Heart left ventricle (tissue), 16 donors: ENCODE results near the gene RRP1. TPM values are rescaled to one million over a fixed set of nuclear protein-coding genes. Genes with fewer than 3 reads are reported as not detected.

ENCODE experiments used
- ATAC-seq, 4 donors: fragments of 200-7000 bp; cut with Tn5 transposase; one replicate each; pipeline ENCODE4 v1.9.1; 2020 to 2022; ENCODE audit warnings: moderate library complexity in 4 of 4, mild to moderate bottlenecking in 3 of 4, moderate number of reproducible peaks in 1 of 4
- DNase-seq, 5 donors: peaks; one replicate each; pipeline ENCODE4 v3.0.0-alpha.2; 2020
- H3K27ac ChIP-seq, 12 donors: fragments of 200-600 bp; sonication (generic) in 4 of 12; one replicate each; pipeline versions ENCODE4 v1.5.0 to v1.8.0; 2016 to 2022; ENCODE audit warnings: mild to moderate bottlenecking in 2 of 12
- H3K27me3 ChIP-seq, 9 donors: fragments of 200-600 bp; sonication (generic) in 2 of 9; one replicate each; pipeline versions ENCODE4 v1.5.1 to v1.8.0; 2016 to 2022; ENCODE audit warnings: mild to moderate bottlenecking in 3 of 9
- H3K36me3 ChIP-seq, 9 donors: fragments of 200-600 bp; sonication (generic) in 2 of 9; one replicate each; pipeline versions ENCODE4 v1.5.0 to v1.8.0; 2018 to 2022; ENCODE audit warnings: mild to moderate bottlenecking in 2 of 9
- H3K4me1 ChIP-seq, 12 donors: fragments of 200-600 bp; sonication (generic) in 4 of 12; one replicate each; pipeline versions ENCODE4 v1.5.0 to v1.8.0; 2016 to 2022; ENCODE audit warnings: mild to moderate bottlenecking in 3 of 12
- H3K4me3 ChIP-seq, 12 donors: fragments of 200-600 bp; sonication (generic) in 4 of 12; one replicate each; pipeline versions ENCODE4 v1.5.0 to v1.8.0; 2017 to 2022; ENCODE audit warnings: mild to moderate bottlenecking in 9 of 12, moderate library complexity in 4 of 12
- H3K9me3 ChIP-seq, 12 donors: fragments of 200-600 bp; sonication (generic) in 4 of 12; one replicate each; pipeline versions ENCODE4 v1.5.0 to v1.8.0; 2016 to 2022; ENCODE audit warnings: mild to moderate bottlenecking in 1 of 12
- CTCF ChIP-seq, 12 donors: fragments of 200-600 bp; sonication (generic) in 4 of 12; IDR thresholded peaks; one replicate each; pipeline versions ENCODE4 v1.5.0 to v1.8.0; 2018 to 2022; ENCODE audit warnings: antibody characterized with exemption in 12 of 12, mild to moderate bottlenecking in 5 of 12
- POLR2A ChIP-seq, 2 donors: fragments of 450-650 bp; IDR thresholded peaks; one replicate each; pipeline ENCODE4 v1.6.1; 2017; ENCODE audit warnings: antibody characterized with exemption in 2 of 2, mild to moderate bottlenecking in 2 of 2, moderate library complexity in 2 of 2
- WGBS, 4 donors: extraction: QIAGEN DNeasy Blood & Tissue Kit in 2 of 4; methylation state at CpG; one replicate each; pipeline versions ENCODE4 v1.1.5 to v1.1.7; 2013 to 2018; 5-methylcytosine and 5-hydroxymethylcytosine counted together
- intact Hi-C, 10 donors: fragments of 100-400 bp; cut with DNase I; formaldehyde crosslinking; loops; one replicate each; pipeline versions ENCODE4 v1.11.1 to v1.14.2; 2022
- polyA plus RNA-seq, 2 donors: library from polyadenylated mRNA; stranded (reverse); fragments of 200-250 nt; gene quantifications; one replicate each; pipeline ENCODE4 v1.2.3, GENCODE V29; 2013
- total RNA-seq, 9 donors: library from RNA; depleted of rRNA in 2 of 9; stranded (reverse); fragments of >200 nt in 2 of 9; fragmentation: NEBNext Ultra II Directional in 3 of 9; extraction: Animal tissue kit (Norgen Biotek cat#: 25700) in 3 of 9; gene quantifications; one replicate each; pipeline versions ENCODE4 v1.1.0 to v1.2.4, GENCODE V29; 2016 to 2023
- donor health status: ischemic (EF 13 %, LVEDD 7.1; RV severe dilation, severe dysfunction).
- donor health status: healthy with polysubstance abuse.
- donor health status: DM: no; HTN: yes; CAD: no.
- donor health status: DM: no; HTN: no; CAD: no.
- donor health status: ischemic (EF 25% LVEDD 6.9; RV normal size, moderate dysfunction).
- donor health status: ischemic (EF 25% LVEDD 5.7; RV mildly dilated, moderate dysfunction).
- donor health status: healthy.
- donor health status: DM: yes; HTN: yes; CAD: no.
- donor health status: ischemic (EF 35%, LVEDD 5.7; RV mildly dilated, moderate dysfunction).
- donor health status: nonischemic (EF 11% LVEDD 7.7; RV severe dilation, severe dysfunction).
- donor health status: DM: yes; HTN: yes; CAD: no.
- donor health status: PGD.
- donor health status: ischemic (EF 29% LVEDD 5.4; RV normal size, mild dysfunction).
- donor health status: nonischemic (EF 23%, LVEDD 6.1; RV moderate dilation, normal function).

The RRP1 gene
- total and polyA plus RNA-seq, 11 donors = 6.0 to 15.6 (median 9.8) TPM

- TF ChIP-seq POLR2A (IDR thresholded peaks at IDR 0.05) (no peak), CTCF (IDR thresholded peaks at IDR 0.05) (no peak)
- peaks cover 0 to 25% (median 8%) of the 10 kb centered on the region in 12 donors for H3K4me1 ChIP-seq
- ATAC-seq (no peak), DNase-seq (no peak)
- no peak overlapping the region for H3K27ac ChIP-seq
- intact Hi-C loops = loop anchor here in 2 of 10 donors (5.0 to 10.0 kb wide), 2 partner anchors 56 to 134 kb away; partner anchors contain the start of gene AGPAT3 (in 1 of the 2)
- WGBS, 4 donors = 88 to 90% (median 89%) methylated on average over 14 to 18 of the region's 18 CpGs
- no peak overlapping the region for H3K4me3 ChIP-seq
- H3K27me3 ChIP-seq = no peaks in the 10 kb centered on the region
- no peaks in the 10 kb centered on the region for H3K9me3 ChIP-seq
- peaks cover 0 to 15% (median 8%) of the 10 kb centered on the region in 9 donors for H3K36me3 ChIP-seq
These were observed 19.0 kb downstream of the RRP1 start for GRCh38 chr21:43808367-43808766.

- DNase-seq (no peak), ATAC-seq (no peak)
- intact Hi-C loops = loop anchor here in 2 of 10 donors (5.0 to 10.0 kb wide), 2 partner anchors 56 to 133 kb away; partner anchors contain the start of gene AGPAT3 (in 1 of the 2)
- TF ChIP-seq CTCF (IDR thresholded peaks at IDR 0.05) = no peak
- TF ChIP-seq POLR2A (IDR thresholded peaks at IDR 0.05) = no peak
- WGBS, 4 donors = 90 to 100% (median 93%) methylated on average over 3 to 22 of the region's 22 CpGs
- Histone ChIP-seq H3K9me3 (no peaks in the 10 kb centered on the region), H3K36me3 (peaks cover 0 to 10% (median 4%) of the 10 kb centered on the region in 9 donors), H3K27me3 (no peaks in the 10 kb centered on the region), H3K4me3 (no peak overlapping the region), H3K4me1 (peaks cover 0 to 25% (median 8%) of the 10 kb centered on the region in 12 donors), H3K27ac (no peak overlapping the region)
These were observed 19.5 kb downstream of the RRP1 start for GRCh38 chr21:43808832-43809251.

- peaks cover 0 to 25% (median 8%) of the 10 kb centered on the region in 12 donors for H3K4me1 ChIP-seq
- no peak for ATAC-seq
- H3K27me3 ChIP-seq = no peaks in the 10 kb centered on the region
- no peak for TF ChIP-seq POLR2A (IDR thresholded peaks at IDR 0.05)
- no peak for TF ChIP-seq CTCF (IDR thresholded peaks at IDR 0.05)
- no peaks in the 10 kb centered on the region for H3K9me3 ChIP-seq
- H3K4me3 ChIP-seq = no peak overlapping the region
- H3K36me3 ChIP-seq = peaks cover 0 to 6% (median 2%) of the 10 kb centered on the region in 9 donors
- no peak for DNase-seq
- H3K27ac ChIP-seq = no peak overlapping the region
- 85 to 90% (median 88%) methylated on average over 16 of the region's 16 CpGs for WGBS, 4 donors
- intact Hi-C loops = loop anchor here in 2 of 10 donors (5.0 to 10.0 kb wide), 2 partner anchors 55 to 133 kb away; partner anchors contain the start of gene AGPAT3 (in 1 of the 2)
These were observed 20.0 kb downstream of the RRP1 start for GRCh38 chr21:43809346-43809799.

- no peak overlapping the region for H3K27ac ChIP-seq
- DNase-seq (no peak), ATAC-seq (no peak)
- peaks cover 0 to 25% (median 8%) of the 10 kb centered on the region in 12 donors for H3K4me1 ChIP-seq
- WGBS, 4 donors = 69 to 81% (median 75%) methylated on average over 24 to 26 of the region's 26 CpGs
- intact Hi-C loops = loop anchor here in 7 of 10 donors (1.0 to 10.0 kb wide), 8 partner anchors 55 to 495 kb away; partner anchors contain the start of genes AGPAT3 (in 1 of the 7) and PFKL (in 1 of the 7)
- no peak overlapping the region for H3K4me3 ChIP-seq
- peaks cover 0 to 4% (median 0%) of the 10 kb centered on the region in 9 donors for H3K36me3 ChIP-seq
- no peak for TF ChIP-seq POLR2A (IDR thresholded peaks at IDR 0.05)
- TF ChIP-seq CTCF (IDR thresholded peaks at IDR 0.05) = no peak
- no peaks in the 10 kb centered on the region for H3K27me3 ChIP-seq
- no peaks in the 10 kb centered on the region for H3K9me3 ChIP-seq
These were observed 20.6 kb downstream of the RRP1 start for GRCh38 chr21:43809853-43810504.
